ENCODE data around the gene SLPI. TPM values are rescaled to one million over a fixed set of nuclear protein-coding genes. Genes with fewer than 3 reads are reported as not detected.
A peak's percentile ranks its signal among the peaks of the same experiment; 100 is the strongest.

SLPI gene
- total RNA-seq, 1 experiment from 2014 or later, result 5.4 TPM

DNA sequence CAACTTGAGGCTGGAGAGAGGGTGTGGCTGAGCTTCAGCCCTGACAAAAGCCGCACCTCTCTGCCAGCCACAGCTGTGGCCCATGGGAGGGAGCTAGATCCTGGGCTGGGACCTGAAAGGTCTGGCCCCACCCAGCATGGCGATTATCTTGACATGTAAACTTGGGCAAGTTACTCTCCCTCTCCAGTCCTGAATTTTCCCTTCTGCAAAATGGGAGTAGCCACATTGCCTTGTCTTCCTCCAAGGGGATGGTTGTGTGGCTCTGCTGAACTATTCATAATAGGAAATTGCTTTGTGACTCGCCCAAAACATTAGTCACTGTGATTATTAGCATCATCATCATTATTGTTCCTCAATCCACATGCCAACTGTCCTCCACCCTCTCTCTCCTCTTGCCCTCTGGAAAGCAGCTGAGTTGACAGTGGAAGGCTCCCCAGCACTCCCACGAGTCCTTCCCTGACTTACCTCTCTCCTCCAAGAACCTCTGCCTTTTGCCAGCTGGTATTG, 29.2 kb upstream of the SLPI start:
- ChIA-PET RAD21 (ENCODE audit: low non-redundant PET in 1 of 2, low total read pairs in 2 of 2, uncharacterized antibody in 2 of 2, unreplicated experiment in 2 of 2) (no interaction called here), POLR2A (no interaction called here), CTCF (interaction anchor here (1.1 to 2.2 kb wide), 2 partner anchors 8 to 10 kb away, joined by 4 to 9 read pairs; no protein-coding TSS in a partner anchor)
- DNase-seq (ENCODE audit: low read depth, low spot score) (no peak), ATAC-seq (peak; percentile 89)
- Histone ChIP-seq H3K36me3 (ENCODE audit: control insufficient read depth in 1 of 2, insufficient read depth in 2 of 2, low read length in 2 of 2) (no peaks in the 10 kb centered on the region), H3K9me3 (ENCODE audit: control insufficient read depth in 1 of 2, insufficient read depth in 1 of 2, low read depth in 1 of 2, low read length in 2 of 2) (no peaks in the 10 kb centered on the region), H3K9ac (ENCODE audit: low read length) (no peak overlapping the region), H2AFZ (ENCODE audit: low read depth, low read length, poor library complexity, severe bottlenecking) (no peak overlapping the region), H3K4me3 (replicated peaks in 1 of 2; ENCODE audit: low read depth in 1 of 2, low read length in 2 of 2) (no peak overlapping the region), H3K27me3 (ENCODE audit: insufficient read depth, low read length) (no peaks in the 10 kb centered on the region), H3K27ac (ENCODE audit: low read depth, low read length) (no peak overlapping the region), H4K20me1 (ENCODE audit: insufficient read depth) (no peaks in the 10 kb centered on the region), H3K4me1 (ENCODE audit: control insufficient read depth in 1 of 2, insufficient read depth in 2 of 2, low read length in 2 of 2) (peaks cover 0 to 11% of the 10 kb centered on the region in 2 experiments; a peak in 3 of 4 replicates), H3K9me2 (ENCODE audit: insufficient read depth) (no peaks in the 10 kb centered on the region), H3K4me2 (ENCODE audit: low read length) (peak overlapping the region; percentile 41), H3K79me2 (ENCODE audit: insufficient read depth, low read length) (no peaks in the 10 kb centered on the region)
- no TSS peak for BruUV-seq (replicated peaks)
- TF ChIP-seq EZH2phosphoT487 (IDR thresholded peaks at IDR 0.05; ENCODE audit: borderline replicate concordance) (no peak), YY1 (IDR thresholded peaks at IDR 0.05; ENCODE audit: extremely low read depth, insufficient replicate concordance, low read depth, low read length) (no peak), ELF1 (IDR thresholded peaks at IDR 0.05; ENCODE audit: borderline replicate concordance, low read depth) (no peak), ZFX (IDR thresholded peaks at IDR 0.05) (no peak), ZNF274 (IDR thresholded peaks at IDR 0.05; ENCODE audit: low read depth, low read length) (no peak)
- TF ChIP-seq, protein P1, sequence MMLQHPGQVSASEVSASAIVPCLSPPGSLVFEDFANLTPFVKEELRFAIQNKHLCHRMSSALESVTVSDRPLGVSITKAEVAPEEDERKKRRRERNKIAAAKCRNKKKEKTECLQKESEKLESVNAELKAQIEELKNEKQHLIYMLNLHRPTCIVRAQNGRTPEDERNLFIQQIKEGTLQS (IDR thresholded peaks at IDR 0.05), result no peak
- TF ChIP-seq, protein P2, sequence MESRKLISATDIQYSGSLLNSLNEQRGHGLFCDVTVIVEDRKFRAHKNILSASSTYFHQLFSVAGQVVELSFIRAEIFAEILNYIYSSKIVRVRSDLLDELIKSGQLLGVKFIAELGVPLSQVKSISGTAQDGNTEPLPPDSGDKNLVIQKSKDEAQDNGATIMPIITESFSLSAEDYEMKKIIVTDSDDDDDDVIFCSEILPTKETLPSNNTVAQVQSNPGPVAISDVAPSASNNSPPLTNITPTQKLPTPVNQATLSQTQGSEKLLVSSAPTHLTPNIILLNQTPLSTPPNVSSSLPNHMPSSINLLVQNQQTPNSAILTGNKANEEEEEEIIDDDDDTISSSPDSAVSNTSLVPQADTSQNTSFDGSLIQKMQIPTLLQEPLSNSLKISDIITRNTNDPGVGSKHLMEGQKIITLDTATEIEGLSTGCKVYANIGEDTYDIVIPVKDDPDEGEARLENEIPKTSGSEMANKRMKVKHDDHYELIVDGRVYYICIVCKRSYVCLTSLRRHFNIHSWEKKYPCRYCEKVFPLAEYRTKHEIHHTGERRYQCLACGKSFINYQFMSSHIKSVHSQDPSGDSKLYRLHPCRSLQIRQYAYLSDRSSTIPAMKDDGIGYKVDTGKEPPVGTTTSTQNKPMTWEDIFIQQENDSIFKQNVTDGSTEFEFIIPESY (IDR thresholded peaks at IDR 0.05; ENCODE audit: extremely low read depth, insufficient replicate concordance, low read length), result no peak
- intact Hi-C loops (cut with micrococcal nuclease), result no loop called here

All from HCT116 (cell line).